PFSK-1 (cell line): Measurements from ENCODE around the gene CEP68.

Source experiments
- FOXP2 ChIP-seq: optimal IDR thresholded peaks from 2 replicates; pipeline ENCODE3; 2011; ENCODE audit warnings: borderline replicate concordance, control low read depth, inconsistent platforms; ENCODE audit not compliant: insufficient read depth; ENCODE audit errors: extremely low read length, extremely low read depth
- POLR2AphosphoS5 ChIP-seq: IDR thresholded peaks from 2 replicates; pipeline ENCODE4 v1.6.1; 2012; ENCODE audit warnings: low read depth, mild to moderate bottlenecking, control low read depth, low read length, moderate library complexity
- SIN3A ChIP-seq: IDR thresholded peaks from 2 replicates; pipeline ENCODE4 v1.6.1; 2012; ENCODE audit warnings: mild to moderate bottlenecking, low read length, moderate library complexity, borderline replicate concordance; ENCODE audit not compliant: insufficient read depth
- TAF1 ChIP-seq: IDR thresholded peaks from 2 replicates; pipeline ENCODE4 v1.6.1; 2012; ENCODE audit warnings: low read length, control low read depth, borderline replicate concordance; ENCODE audit not compliant: insufficient read depth
- TF ChIP-seq, protein P1 (sequence below), 2 experiments: IDR thresholded peaks; 2 replicates each; pipeline versions ENCODE4 v1.6.1 to v1.8.0; 2011 to 2012; ENCODE audit warnings: low read depth in 2 of 2, low read length in 2 of 2, control low read depth in 1 of 2, inconsistent platforms in 1 of 2, mild to moderate bottlenecking in 1 of 2, moderate library complexity in 1 of 2; ENCODE audit not compliant: insufficient read depth in 1 of 2

DNA sequence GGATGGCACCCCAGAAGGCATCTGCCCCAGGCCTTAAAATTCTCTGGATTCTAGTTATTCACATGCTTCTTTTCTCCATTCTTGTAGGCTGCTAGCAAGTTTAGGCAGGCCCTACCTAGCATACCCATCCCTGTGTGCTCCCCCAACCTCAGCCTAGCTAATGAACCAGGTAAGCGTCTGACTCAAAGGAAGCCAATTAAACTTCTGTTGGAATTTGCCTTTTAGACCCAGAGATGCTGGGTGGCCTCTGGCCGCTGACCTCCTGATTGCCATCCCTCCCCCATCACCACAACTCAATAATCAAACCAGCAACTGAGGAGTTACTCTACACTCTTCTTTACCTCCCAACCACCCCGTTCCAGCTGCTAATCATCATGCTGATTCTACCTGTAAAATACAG is 19.0 kb upstream of the CEP68 start:
- TF ChIP-seq POLR2AphosphoS5 (no peak), SIN3A (no peak), FOXP2 (no peak), TAF1 (no peak)
- TF ChIP-seq, protein P1, sequence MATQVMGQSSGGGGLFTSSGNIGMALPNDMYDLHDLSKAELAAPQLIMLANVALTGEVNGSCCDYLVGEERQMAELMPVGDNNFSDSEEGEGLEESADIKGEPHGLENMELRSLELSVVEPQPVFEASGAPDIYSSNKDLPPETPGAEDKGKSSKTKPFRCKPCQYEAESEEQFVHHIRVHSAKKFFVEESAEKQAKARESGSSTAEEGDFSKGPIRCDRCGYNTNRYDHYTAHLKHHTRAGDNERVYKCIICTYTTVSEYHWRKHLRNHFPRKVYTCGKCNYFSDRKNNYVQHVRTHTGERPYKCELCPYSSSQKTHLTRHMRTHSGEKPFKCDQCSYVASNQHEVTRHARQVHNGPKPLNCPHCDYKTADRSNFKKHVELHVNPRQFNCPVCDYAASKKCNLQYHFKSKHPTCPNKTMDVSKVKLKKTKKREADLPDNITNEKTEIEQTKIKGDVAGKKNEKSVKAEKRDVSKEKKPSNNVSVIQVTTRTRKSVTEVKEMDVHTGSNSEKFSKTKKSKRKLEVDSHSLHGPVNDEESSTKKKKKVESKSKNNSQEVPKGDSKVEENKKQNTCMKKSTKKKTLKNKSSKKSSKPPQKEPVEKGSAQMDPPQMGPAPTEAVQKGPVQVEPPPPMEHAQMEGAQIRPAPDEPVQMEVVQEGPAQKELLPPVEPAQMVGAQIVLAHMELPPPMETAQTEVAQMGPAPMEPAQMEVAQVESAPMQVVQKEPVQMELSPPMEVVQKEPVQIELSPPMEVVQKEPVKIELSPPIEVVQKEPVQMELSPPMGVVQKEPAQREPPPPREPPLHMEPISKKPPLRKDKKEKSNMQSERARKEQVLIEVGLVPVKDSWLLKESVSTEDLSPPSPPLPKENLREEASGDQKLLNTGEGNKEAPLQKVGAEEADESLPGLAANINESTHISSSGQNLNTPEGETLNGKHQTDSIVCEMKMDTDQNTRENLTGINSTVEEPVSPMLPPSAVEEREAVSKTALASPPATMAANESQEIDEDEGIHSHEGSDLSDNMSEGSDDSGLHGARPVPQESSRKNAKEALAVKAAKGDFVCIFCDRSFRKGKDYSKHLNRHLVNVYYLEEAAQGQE (IDR thresholded peaks at IDR 0.05; ENCODE audit: insufficient read depth in 1 of 2, low read depth in 2 of 2, low read length in 2 of 2), result no peak
